ENCODE measurements around the gene SLC7A5.
"Not testable (repeated sequence)": the region's sequence is repeated elsewhere in the genome, so short reads cannot be mapped to it uniquely, and the experiment has no call there.

The SLC7A5 gene

GRCh38 chr16:87869061-87869878, at the start of gene SLC7A5:
TSS of gene SLC7A5 (minus strand) at chr16:87869507. CDS start at chr16:87869422, 85 bp downstream.
- DNase-seq (ENCODE audit: low spot score): peak; percentile 78

GRCh38 chr16:87918338-87918737, 49.0 kb upstream of the SLC7A5 start:
- no peak for DNase-seq (ENCODE audit: low spot score)

- DNase-seq (ENCODE audit: low spot score): no peak
Measured at GRCh38 chr16:87917503-87917902, 48.2 kb upstream of the SLC7A5 start.

GRCh38 chr16:87914812-87915211, 45.5 kb upstream of the SLC7A5 start:
- no peak for DNase-seq (ENCODE audit: low spot score)

- not testable (repeated sequence) for DNase-seq (ENCODE audit: low spot score)
Measured at GRCh38 chr16:87914021-87914725, 44.9 kb upstream of the SLC7A5 start.

- DNase-seq (ENCODE audit: low spot score): not testable (repeated sequence)
Measured at GRCh38 chr16:87912691-87913090, 43.4 kb upstream of the SLC7A5 start.

GRCh38 chr16:87911106-87911763, 41.9 kb upstream of the SLC7A5 start:
- DNase-seq (ENCODE audit: low spot score): peak; percentile 80

GRCh38 chr16:87909203-87909935, 40.1 kb upstream of the SLC7A5 start:
- DNase-seq (ENCODE audit: low spot score): peak; percentile 79

- DNase-seq (ENCODE audit: low spot score): not testable (repeated sequence)
Measured at GRCh38 chr16:87908101-87908500, 38.8 kb upstream of the SLC7A5 start.

GRCh38 chr16:87905521-87905920, 36.2 kb upstream of the SLC7A5 start:
- not testable (repeated sequence) for DNase-seq (ENCODE audit: low spot score)

- DNase-seq (ENCODE audit: low spot score): not testable (repeated sequence)
Measured at GRCh38 chr16:87904963-87905362, 35.7 kb upstream of the SLC7A5 start.

GRCh38 chr16:87900489-87900888, 31.2 kb upstream of the SLC7A5 start:
- DNase-seq (ENCODE audit: low spot score): not testable (repeated sequence)

- DNase-seq (ENCODE audit: low spot score): no peak
Measured at GRCh38 chr16:87897521-87898505, 28.5 kb upstream of the SLC7A5 start.

- DNase-seq (ENCODE audit: low spot score): not testable (repeated sequence)
Measured at GRCh38 chr16:87896924-87897520, 27.7 kb upstream of the SLC7A5 start.

- not testable (repeated sequence) for DNase-seq (ENCODE audit: low spot score)
Measured at GRCh38 chr16:87896176-87896890, 27.0 kb upstream of the SLC7A5 start.

- no peak for DNase-seq (ENCODE audit: low spot score)
Measured at GRCh38 chr16:87895641-87896141, 26.4 kb upstream of the SLC7A5 start.

- DNase-seq (ENCODE audit: low spot score): not testable (repeated sequence)
Measured at GRCh38 chr16:87894005-87894404, 24.7 kb upstream of the SLC7A5 start.

GRCh38 chr16:87891764-87892163, 22.5 kb upstream of the SLC7A5 start:
- no peak for DNase-seq (ENCODE audit: low spot score)

- not testable (repeated sequence) for DNase-seq (ENCODE audit: low spot score)
Measured at GRCh38 chr16:87889762-87890161, 20.5 kb upstream of the SLC7A5 start.
